NCI-H2107 treated with DMSO at 0.1 percent for 48 hours (cell line): ENCODE results near the gene CD63.

Source experiments
- DNase-seq: peaks from one replicate; lab custom pipeline; 2025; ENCODE audit not compliant: unreplicated experiment; lab: John Stamatoyannopoulos, UW

CD63 gene

GRCh38 chr12:55706568-55707218 lies 22.1 kb downstream of the CD63 start:
- no peak for DNase-seq

- DNase-seq: no peak
Observed at GRCh38 chr12:55705782-55706402, 22.9 kb downstream of the CD63 start.

- DNase-seq: no peak
Observed at GRCh38 chr12:55704824-55705718, 23.7 kb downstream of the CD63 start.

GRCh38 chr12:55703901-55704761 lies 24.7 kb downstream of the CD63 start:
- DNase-seq: no peak

- no peak for DNase-seq
Observed at GRCh38 chr12:55703288-55703687, 25.5 kb downstream of the CD63 start.

- DNase-seq: no peak
Observed at GRCh38 chr12:55702861-55703260, 25.9 kb downstream of the CD63 start.

- no peak for DNase-seq
Observed at GRCh38 chr12:55700255-55701018, 28.4 kb downstream of the CD63 start.

GRCh38 chr12:55699471-55700055 lies 29.2 kb downstream of the CD63 start:
- no peak for DNase-seq

- DNase-seq: no peak
Observed at GRCh38 chr12:55698965-55699364, 29.8 kb downstream of the CD63 start.

- DNase-seq: no peak
Observed at GRCh38 chr12:55698241-55698955, 30.4 kb downstream of the CD63 start.

- no peak for DNase-seq
Observed at GRCh38 chr12:55697686-55698085, 31.1 kb downstream of the CD63 start.

GRCh38 chr12:55696796-55697462 lies 31.9 kb downstream of the CD63 start:
- no peak for DNase-seq

GRCh38 chr12:55696141-55696540 lies 32.7 kb downstream of the CD63 start:
- no peak for DNase-seq

- no peak for DNase-seq
Observed at GRCh38 chr12:55695349-55695748, 33.5 kb downstream of the CD63 start.

- no peak for DNase-seq
Observed at GRCh38 chr12:55694651-55695050, 34.2 kb downstream of the CD63 start.

GRCh38 chr12:55694188-55694515 lies 34.7 kb downstream of the CD63 start:
- no peak for DNase-seq

GRCh38 chr12:55693323-55694187 lies 35.3 kb downstream of the CD63 start:
- no peak for DNase-seq
